Activated CD4-positive, alpha-beta T cell treated with anti-CD3 and anti-CD28 coated beads, Interleukin-2, amount 50 U/mL, for 48 hours (primary cell): ENCODE results near the gene OS9.
"Not testable (repeated sequence)": the region's sequence is repeated elsewhere in the genome, so short reads cannot be mapped to it uniquely, and the experiment has no call there.

Source experiments
- DNase-seq, 2 experiments: peaks; one replicate each; pipeline ENCODE4 v3.0.0-alpha.2; 2020

The OS9 gene, protein sequence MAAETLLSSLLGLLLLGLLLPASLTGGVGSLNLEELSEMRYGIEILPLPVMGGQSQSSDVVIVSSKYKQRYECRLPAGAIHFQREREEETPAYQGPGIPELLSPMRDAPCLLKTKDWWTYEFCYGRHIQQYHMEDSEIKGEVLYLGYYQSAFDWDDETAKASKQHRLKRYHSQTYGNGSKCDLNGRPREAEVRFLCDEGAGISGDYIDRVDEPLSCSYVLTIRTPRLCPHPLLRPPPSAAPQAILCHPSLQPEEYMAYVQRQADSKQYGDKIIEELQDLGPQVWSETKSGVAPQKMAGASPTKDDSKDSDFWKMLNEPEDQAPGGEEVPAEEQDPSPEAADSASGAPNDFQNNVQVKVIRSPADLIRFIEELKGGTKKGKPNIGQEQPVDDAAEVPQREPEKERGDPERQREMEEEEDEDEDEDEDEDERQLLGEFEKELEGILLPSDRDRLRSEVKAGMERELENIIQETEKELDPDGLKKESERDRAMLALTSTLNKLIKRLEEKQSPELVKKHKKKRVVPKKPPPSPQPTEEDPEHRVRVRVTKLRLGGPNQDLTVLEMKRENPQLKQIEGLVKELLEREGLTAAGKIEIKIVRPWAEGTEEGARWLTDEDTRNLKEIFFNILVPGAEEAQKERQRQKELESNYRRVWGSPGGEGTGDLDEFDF

DNA sequence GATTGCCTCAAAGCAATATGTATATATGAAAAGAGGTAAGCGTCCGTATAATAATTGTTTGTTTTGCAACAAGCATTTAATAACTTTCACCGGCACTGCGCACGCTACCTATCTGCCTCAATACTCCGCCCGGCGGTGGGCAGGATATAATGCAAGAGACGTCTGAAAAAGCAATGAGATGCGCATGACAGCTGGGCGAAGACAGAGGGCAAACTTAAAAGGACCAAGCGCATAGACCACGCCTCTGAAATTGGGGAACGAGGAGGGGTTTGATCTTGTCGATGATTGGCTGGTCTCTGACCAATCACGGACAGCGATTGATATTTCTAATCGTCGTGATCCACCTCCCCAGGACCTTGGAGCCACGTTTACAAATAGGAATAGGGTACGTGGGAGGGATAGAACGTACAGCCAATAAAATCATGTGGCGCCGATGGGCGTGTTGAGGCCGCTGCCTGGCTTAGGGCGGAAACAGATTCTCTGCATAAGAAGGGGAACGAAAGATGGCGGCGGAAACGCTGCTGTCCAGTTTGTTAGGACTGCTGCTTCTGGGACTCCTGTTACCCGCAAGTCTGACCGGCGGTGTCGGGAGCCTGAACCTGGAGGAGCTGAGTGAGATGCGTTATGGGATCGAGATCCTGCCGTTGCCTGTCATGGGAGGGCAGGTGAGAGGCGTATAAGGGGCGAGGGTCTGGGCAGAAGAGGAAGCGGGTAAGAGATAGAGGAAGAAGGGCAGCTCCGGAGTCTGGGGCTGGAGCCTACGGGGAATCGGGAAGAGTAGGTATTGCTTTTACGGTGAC is at the start of gene OS9:
Gene OS9, plus strand, starts transcription at position 474 of the 800 bp plus-strand sequence. Its CDS starts 30 bp downstream, at position 504.
- DNase-seq, result peak; percentile 90 to 94

DNA sequence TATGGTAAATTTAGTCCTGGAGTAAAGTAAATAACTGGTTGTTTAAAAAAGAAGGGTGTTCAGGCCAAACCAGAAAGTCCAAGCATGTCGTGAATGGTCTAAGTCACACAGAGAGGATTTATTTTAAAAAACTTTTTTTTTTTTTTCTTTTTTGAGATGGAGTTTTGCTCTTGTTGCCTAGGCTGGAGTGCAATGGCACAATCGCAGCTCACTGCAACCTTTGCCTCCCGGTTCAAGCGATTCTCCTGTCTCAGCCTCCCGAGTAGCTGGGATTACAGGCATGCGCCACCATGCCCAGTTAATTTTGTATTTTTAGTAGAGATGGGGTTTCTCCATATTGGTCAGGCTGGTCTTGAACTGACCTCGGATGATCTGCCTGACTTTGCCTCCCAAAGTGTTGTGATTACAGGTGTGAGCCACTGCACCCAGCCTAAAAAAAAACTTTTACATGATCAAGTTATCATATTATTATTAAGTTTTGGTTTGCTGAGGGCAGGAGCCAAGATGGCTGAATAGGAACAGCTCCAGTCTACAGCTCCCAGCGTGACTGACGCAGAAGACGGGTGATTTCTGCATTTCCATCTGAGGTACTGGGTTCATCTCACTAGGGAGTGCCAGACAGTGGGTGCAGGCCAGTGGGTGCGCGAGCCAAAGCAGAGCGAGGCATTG is 47.8 kb upstream of the OS9 start:
- DNase-seq, result not testable (repeated sequence)

DNA sequence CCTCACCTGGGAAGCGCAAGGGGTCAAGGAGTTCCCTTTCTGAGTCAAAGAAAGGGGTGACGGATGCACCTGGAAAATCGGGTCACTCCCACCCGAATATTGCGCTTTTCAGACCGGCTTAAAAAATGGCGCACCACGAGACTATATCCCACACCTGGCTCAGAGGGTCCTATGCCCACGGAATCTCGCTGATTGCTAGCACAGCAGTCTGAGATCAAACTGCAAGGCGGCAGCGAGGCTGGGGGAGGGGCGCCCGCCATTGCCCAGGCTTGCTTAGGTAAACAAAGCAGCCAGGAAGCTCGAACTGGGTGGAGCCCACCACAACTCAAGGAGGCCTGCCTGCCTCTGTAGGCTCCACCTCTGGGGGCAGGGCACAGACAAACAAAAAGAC is 47.3 kb upstream of the OS9 start:
- DNase-seq, result not testable (repeated sequence)

DNA sequence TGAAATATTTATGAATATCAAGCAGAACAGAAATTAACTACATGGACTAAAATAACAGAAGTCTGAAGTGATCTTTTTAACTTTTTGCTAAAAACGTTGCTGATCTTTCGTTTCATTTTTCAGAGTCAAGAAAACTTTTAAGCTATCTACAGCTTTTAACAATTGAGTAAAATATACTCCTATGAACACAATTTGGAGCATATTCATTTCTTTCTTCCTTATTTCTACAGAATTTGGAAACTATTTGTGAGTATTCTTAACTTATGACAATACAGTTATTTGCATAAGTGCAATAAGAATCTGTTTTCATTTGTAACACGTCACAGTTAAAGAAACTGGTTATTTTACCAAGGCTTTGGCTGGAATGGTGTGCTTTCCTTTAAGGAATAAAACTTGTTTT is 39.9 kb upstream of the OS9 start:
- no peak for DNase-seq

DNA sequence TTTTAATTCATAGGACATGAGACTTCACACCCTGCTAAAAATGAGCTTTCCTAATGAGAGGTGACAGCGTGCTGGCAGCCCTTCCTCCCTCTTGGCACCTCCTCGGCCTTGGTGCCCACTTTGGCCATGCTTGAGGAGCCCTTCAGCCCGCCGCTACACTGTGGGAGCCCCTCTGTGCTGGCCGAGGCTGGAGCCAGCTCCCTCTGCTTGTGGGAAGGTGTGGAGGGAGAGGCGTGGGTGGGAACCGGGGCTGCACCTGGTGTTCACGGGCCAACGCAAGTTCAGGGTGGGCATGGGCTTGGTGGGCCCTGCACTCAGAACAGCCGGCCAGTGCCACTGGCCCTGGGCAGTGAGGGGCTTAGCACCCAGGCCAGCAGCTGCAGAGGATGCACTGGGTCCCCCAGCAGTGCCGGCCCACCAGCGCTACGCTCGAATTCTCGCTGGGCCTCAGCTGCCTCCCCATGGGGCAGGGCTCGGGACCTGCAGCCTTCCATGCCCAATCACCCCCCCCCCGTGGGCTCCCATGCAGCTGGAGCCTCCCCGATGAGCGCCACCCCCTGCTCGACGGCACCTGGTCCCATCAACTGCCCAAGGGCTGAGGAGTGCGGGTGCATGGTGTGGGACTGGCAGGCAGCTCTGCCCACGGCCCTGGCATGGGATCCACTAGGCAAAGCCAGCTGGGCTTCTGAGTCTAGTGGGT is 38.2 kb upstream of the OS9 start:
- no peak for DNase-seq

DNA sequence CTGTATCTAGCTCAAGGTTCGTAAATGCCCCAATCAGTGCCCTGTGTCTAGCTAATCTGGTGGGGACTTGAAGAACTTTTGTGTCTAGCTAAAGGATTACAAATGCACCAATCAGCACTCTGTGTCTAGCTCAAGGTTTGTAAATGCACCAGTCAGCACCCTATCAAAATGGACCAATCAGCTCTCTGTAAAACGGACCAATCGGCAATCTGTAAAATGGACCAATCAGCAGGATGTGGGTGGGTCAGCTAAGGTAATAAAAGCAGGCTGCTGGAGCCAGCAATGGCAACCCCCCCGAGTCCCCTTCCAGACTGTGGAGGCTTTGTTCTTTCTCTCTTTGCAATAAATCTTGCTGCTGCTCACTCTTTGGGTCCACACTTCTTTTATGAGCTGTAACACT is 37.5 kb upstream of the OS9 start:
- DNase-seq, result not testable (repeated sequence)

DNA sequence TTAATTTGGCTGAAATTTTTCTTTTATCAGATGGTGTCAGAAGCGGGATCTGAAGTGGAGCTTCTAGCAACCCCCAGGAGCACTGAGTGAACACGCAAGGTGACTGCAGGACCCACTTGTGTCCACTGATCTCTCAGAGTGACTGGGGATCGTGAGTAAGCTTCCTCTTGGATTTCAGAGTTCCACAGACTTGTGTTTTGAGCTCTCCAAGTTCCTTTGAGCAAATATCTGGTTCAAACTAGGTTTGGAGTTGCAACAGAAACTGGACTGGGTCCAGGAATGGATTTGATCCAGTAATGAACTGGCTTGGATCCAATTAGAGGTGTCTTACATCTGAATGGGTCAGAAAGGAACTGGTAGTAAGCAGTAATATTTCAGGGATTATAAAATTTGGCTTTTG is 36.2 kb upstream of the OS9 start:
- no peak for DNase-seq

DNA sequence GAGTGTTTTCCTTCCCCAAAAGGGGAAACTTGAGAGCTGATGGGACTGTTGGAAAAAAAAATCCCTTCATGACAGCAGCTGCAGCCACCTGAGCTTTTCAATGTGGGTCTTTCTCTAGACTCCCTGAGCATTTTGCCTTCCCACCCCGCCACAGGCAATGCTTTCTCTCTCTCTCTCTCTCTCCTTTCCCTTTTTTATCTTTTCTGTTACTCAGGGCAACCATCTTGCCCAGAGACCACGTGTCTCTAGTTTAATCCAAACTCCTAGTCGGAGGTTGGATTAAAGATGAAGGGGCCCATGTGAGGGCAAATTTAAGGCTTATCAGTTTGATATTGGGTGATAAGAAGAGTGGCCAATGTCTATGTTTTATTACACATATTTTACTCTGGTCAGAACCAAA is 35.0 kb upstream of the OS9 start:
- DNase-seq, result no peak

DNA sequence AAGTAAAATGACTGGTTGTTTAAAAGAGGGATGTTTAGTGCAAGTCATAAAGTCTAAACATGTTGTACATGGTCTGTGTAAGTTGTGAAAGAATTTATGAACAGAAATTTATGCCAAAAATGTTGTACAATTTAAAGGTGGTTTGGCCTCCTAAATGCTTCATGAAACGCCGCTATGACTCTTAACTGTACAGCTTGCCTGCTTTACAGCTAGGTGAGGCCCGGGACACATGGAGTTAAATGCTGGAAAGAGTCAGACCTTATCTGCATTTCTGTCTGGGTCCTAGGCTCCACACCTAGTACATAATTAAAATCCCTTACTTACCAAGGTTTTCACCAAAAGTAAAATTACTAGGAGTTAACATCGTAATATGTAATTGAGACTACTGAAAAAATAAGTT is 32.6 kb upstream of the OS9 start:
- no peak for DNase-seq

DNA sequence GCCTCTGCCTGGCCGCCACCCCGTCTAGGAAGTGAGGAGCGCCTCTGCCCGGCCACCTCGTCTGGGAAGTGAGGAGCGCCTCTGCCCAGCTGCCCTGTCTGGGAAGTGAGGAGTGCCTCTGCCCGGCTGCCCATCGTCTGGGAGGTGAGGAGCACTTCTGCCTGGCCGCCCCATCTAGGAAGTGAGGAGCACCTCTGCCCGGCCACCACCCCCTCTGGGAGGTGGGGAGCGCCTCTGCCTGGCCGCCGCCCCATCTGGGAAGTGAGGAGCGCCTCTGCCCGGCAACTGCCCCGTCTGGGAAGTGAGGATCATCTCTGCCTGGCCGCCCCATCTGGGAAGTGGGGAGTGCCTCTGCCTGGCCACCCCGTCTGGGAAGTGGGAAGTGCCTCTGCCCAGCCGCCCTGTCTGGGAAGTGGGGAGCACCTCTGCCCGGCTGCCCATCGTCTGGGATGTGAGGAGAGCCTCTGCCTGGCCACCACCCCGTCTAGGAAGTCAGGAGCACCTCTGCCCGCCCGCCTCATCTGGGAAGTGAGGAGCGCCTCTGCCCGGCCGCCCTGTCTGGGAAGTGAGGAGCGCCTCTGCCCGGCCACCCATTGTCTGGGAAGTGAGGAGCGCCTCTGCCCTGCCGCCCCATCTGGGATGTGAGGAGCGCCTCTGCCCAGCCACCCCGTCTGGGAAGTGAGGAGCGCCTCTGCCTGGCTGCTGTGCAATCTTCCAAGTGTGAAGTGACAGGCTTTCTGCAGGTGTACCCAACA is 28.7 kb upstream of the OS9 start:
- not testable (repeated sequence) for DNase-seq

DNA sequence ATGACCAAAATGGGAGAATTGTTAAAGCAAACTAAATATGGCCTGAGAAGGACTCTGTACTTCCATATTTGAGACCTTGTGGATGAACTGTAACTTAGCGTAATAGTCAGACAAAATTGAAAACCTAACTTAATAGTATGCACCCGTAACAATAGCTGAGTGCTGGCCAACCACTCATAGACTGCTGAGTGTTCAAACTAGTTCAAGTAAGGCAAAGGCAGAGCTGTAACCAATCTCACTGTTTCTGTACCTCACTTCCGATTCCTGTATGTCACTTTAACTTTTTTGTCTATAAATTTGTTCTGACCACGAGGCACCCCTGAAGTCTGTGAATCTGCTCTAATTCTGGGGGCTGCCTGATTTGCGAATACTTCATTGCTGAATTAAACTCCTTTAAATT is 27.0 kb upstream of the OS9 start:
- DNase-seq, result no peak

DNA sequence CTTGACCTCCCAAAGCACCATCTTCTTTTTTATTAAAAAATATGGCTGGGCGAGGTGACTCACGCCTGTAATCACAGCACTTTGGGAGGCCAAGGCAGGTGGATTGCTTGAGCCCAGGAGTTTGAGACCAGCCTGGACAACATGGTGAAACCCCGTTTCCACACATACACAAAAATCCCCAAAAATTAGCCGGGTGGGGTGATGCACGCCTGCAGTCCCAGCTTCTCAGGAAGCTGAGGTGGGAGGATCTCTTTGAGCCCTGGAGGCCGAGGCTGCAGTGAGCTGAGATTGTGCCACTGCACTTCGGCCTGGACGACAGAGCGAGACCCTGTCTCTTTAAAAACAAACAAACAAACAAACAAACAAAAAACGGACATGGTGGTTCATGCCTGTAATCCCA is 24.2 kb upstream of the OS9 start:
- not testable (repeated sequence) for DNase-seq

DNA sequence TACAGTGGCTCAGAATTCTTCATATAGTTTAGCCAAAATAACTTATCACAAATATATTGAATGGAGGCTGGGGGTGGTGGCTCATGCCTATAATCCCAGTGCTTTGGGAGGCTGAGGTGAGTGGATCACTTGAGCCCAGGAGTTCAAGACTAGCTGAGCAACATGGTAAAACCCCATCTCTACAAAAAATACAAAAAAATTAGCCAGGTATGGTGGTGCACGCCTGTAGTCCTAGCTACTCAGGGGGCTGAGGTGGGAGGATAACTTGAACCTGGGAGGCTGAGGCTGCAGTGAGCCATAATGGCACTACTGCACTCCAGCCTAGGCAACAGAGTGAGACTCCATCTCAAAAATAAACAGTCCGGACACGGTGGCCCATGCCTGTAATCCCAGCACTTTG is 22.1 kb upstream of the OS9 start:
- not testable (repeated sequence) for DNase-seq

DNA sequence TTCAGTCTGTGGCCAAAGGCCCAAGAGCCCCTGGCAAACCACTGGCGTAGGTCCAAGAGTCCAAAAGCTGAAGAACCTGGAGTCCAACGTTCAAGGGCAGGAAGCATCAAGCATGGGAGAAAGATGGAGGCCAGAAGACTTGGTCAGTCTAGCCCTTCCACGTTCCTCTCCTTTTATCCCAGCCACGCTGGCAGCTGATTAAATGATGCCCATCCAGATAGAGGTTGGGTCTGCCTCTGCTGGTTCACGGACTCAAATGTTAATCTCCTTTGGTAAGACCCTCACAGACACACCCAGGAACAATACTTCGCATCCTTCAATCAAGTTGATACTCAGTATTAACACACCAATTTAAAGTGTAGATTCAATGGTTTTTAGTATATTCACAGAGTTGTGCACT is 21.1 kb upstream of the OS9 start:
- DNase-seq, result no peak

DNA sequence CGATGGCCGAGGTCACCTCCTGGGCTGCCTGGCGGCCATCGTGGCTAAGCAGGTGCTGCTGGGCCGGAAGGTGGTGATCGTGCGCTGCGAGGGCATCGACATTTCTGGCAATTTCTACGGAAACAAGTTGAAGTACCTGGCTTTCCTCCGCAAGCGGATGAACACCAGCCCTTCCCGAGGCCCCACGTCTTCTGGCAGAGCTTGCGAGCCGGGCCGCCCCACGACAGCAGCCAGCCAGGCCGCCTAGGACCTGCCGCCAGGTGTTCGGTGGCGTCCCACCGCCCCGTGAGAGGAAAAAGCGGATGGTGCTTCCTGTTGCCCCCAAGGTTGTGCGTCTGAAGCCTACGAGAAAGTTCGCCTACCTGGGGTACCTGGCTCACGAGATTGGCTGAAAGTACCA is 19.2 kb upstream of the OS9 start:
- no peak for DNase-seq

DNA sequence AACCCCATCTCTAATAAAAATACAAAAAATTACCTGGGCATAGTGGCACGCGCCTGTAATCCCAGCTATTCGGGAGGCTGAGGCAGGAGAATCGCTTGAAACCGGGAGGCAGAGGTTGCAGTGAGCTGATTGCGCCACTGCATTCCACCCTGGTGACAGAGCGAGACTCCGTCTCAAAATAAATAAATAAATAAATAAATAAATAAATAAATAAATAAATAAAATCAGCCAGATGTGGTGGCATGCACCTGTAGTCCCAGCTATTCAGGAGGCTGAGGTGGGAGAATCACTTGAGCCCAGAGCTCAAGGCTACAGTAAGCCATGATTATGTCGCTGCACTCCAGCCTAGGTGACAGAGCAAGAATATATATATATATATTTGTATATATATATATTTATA is 16.0 kb upstream of the OS9 start:
- not testable (repeated sequence) for DNase-seq

DNA sequence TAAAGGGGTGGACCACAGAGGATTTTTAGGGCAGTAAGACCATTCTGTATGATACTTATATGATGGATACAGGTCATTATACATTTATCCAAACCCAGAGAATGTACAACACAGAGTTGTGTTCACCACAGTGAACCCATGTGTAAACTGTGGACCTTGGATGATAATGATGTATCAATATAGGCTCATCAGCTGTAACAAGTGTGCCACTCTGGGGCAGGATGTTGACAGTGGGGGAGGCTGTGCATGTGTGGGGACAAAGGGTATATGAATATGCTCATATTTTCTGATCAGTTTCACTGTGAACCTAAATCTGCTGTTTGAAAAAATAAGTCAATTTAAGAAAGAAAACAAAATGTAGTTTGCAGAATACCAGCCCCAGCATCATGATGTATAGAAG is 14.2 kb upstream of the OS9 start:
- no peak for DNase-seq

DNA sequence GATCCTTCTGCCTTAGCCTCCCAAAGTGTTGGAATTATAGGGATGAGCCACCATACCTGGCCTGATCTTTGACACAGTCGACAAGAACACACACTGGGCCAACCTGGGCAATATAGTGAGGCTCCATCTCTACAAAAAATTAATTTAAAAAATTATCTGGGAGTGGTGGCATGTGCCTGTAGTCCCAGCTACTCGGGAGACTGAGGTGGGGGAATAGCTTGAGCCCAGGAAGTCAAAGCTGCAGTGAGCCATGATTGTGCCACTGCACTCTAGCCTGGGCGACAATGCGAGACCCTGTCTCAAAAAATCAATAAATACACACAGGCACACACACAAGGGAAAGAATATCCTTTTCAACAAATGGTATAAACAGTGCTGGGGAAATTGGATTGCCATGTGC is 6.1 kb upstream of the OS9 start:
- DNase-seq, result no peak

DNA sequence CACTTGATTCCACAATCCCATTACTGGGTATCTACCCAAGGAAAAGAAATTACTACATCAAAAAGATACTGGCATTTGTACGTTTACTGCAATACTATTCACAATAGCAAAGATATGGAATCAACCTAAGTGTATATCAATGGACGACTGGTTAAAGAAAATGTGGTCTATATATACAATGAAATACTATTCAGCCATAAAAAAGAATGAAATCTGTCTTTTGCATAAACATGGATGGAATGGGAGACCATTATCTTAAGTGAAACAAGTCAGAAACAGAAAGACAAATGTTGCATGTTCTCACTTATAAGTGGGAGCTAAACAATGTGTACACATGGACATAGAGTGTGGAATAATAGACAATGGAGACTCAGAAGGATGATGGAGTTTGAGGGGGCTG is 5.0 kb upstream of the OS9 start:
- DNase-seq, result no peak

DNA sequence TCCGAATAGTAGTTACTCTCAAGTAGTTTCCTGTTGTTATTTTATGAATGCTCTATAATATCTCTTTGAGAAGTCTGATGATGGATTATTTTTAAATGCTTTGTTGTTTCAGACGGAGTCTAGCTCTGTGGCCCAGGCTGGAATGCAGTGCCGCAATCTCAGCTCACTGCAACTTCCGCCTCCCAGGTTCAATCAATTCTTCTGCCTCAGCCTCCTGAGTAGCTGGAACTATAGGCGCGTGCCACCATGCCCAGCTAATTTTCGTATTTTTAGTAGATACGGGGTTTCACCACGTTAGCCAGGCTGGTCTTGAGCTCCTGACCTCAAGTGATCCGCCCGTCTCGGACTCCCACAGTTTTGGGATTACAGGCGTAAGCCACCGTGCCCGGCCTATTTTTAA is 1.4 kb upstream of the OS9 start:
- no peak for DNase-seq

DNA sequence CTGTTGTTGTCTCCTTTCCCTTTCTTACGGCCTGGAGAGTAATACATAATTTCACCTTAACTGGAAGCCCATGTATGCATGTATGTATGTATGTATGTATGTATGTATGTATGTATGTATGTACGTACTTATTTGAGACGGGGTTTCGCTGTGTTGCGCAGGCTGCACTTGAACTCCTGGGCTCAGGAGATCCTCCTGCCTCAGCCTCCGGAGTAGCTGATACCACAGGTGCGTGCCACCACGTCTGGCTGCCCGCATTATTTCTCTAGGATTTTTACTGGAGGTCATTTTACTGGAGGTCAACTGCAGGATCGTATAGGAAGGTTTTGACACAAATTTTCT is 644 bp upstream of the OS9 start:
- peak in 1 of 2 experiments; percentile 10 for DNase-seq
